HL-60 (cell line): Measurements from ENCODE around the gene BAZ1B.
"Not testable (repeated sequence)": the region's sequence is repeated elsewhere in the genome, so short reads cannot be mapped to it uniquely, and the experiment has no call there.

Source experiments
- DNase-seq, 2 experiments: peaks; one replicate each; pipeline ENCODE4 v3.0.0-alpha.2; 2010 to 2020; ENCODE audit warnings: low read depth in 1 of 2, low spot score in 1 of 2
- H3K27ac ChIP-seq: fragments of 250-450 bp; sonication (Bioruptor Pico); replicated peaks from 2 replicates; pipeline ENCODE4 v1.5.1; 2020; ENCODE audit warnings: mild to moderate bottlenecking, moderate library complexity
- H3K27me3 ChIP-seq: fragments of 250-450 bp; sonication (Bioruptor Pico); 2 replicates; pipeline ENCODE4 v1.5.1; 2021; ENCODE audit warnings: mild to moderate bottlenecking, moderate library complexity; ENCODE audit not compliant: insufficient read depth, poor library complexity, severe bottlenecking
- H3K4me3 ChIP-seq: replicated peaks from 2 replicates; pipeline ENCODE4 v1.5.1; 2011; ENCODE audit warnings: mild to moderate bottlenecking, control low read depth, low read length; ENCODE audit not compliant: insufficient read depth
- GABPA ChIP-seq: IDR thresholded peaks from 2 replicates; pipeline ENCODE4 v1.6.1; 2012; ENCODE audit warnings: low read depth
- POLR2AphosphoS5 ChIP-seq: IDR thresholded peaks from 2 replicates; pipeline ENCODE4 v1.6.1; 2012; ENCODE audit warnings: low read depth
- SPI1 ChIP-seq: IDR thresholded peaks from 2 replicates; pipeline ENCODE4 v1.6.1; 2012; ENCODE audit warnings: low read depth, mild to moderate bottlenecking, borderline replicate concordance
- TF ChIP-seq, protein P1 (sequence below): IDR thresholded peaks from 2 replicates; pipeline ENCODE4 v1.6.1; 2012; ENCODE audit warnings: low read depth; ENCODE audit not compliant: insufficient replicate concordance
- TF ChIP-seq, protein P2 (sequence below): IDR thresholded peaks from one replicate; pipeline ENCODE4 v1.5.1; 2011; ENCODE audit warnings: low read length, control low read depth, inconsistent platforms; ENCODE audit not compliant: insufficient read depth

The BAZ1B gene

DNA sequence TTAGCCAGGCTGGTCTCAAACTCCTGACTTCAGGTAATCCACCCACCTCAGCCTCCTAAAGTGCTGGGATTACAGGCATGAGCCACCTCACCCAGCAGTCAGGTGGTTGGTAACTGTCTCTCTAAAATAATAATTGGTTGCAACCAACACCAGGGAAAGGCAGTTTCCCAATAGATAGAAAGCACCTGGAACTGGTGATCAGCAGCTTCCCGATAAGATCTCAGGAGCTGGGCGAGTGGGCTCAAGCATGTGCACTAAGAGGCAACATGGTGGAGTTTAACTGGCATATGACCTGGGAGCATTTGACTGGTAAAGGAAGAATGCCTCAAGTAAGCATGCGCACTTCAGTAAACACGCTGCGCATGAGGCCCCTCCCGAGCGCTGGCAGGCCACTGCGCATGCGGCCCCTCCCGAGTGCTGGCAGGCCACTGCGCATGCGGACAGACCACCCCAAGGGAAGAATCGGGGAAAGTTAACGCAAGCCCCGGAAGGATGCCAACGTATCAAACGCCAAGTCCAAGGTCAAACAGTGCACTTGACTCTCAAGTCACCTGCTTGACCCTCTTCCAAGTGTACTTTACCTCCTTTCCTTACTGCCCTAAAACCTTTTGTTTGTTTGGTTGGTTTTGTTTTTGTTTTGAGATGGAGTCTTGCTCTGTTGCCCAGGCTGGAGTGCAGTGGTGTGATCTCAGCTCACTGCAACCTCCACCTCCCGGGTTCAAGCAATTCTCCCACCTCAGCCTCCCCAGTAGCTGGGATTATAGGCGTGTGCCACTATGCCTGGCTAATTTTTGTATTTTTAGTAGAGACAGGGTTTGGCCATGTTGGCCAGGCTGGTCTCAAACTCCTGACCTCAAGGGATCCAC lies 122.7 kb downstream of the BAZ1B start:
- H3K27me3 ChIP-seq, H3K27ac ChIP-seq, DNase-seq, H3K4me3 ChIP-seq: not testable (repeated sequence)

DNA sequence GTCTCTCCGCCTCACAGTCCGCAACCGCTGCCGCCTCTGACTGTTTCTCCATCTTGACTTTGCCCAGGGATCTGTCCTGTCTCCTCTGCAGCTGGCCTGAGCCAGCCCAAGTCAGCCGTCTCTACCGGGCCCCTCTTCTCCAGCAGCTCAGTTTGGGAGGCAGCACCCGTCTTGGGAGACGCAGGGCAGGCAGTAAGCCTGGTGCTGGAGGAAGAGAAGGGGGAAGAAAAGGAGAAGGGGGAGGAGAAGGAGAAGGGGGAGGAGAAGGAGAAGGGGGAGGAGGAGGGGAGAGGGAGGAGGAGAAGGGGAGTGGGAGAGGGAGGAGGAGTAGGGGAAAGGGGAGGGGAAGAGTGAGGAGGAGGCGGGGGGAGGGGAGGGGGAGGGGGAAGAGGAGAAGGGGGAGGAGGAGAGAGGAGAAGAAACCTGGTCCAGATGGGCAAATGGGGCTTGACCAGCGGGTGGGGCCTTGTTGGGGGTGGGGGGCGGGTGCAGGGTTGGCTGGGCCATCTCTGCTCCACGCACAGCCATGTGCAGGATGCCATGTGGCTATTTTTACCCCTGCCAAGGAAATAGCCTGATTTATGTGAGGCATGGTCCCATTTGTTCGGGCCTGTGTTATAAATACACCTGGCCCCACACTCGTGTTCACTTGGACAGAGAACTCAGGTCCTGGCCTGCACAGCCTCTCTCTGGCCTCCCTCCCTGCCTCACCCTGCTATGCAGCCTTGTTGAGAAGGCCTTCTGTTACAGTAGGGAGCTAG lies 124.4 kb downstream of the BAZ1B start:
- TF ChIP-seq POLR2AphosphoS5 = no peak
- no peak for TF ChIP-seq SPI1
- TF ChIP-seq, protein P1, sequence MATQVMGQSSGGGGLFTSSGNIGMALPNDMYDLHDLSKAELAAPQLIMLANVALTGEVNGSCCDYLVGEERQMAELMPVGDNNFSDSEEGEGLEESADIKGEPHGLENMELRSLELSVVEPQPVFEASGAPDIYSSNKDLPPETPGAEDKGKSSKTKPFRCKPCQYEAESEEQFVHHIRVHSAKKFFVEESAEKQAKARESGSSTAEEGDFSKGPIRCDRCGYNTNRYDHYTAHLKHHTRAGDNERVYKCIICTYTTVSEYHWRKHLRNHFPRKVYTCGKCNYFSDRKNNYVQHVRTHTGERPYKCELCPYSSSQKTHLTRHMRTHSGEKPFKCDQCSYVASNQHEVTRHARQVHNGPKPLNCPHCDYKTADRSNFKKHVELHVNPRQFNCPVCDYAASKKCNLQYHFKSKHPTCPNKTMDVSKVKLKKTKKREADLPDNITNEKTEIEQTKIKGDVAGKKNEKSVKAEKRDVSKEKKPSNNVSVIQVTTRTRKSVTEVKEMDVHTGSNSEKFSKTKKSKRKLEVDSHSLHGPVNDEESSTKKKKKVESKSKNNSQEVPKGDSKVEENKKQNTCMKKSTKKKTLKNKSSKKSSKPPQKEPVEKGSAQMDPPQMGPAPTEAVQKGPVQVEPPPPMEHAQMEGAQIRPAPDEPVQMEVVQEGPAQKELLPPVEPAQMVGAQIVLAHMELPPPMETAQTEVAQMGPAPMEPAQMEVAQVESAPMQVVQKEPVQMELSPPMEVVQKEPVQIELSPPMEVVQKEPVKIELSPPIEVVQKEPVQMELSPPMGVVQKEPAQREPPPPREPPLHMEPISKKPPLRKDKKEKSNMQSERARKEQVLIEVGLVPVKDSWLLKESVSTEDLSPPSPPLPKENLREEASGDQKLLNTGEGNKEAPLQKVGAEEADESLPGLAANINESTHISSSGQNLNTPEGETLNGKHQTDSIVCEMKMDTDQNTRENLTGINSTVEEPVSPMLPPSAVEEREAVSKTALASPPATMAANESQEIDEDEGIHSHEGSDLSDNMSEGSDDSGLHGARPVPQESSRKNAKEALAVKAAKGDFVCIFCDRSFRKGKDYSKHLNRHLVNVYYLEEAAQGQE = no peak
- TF ChIP-seq, protein P2, sequence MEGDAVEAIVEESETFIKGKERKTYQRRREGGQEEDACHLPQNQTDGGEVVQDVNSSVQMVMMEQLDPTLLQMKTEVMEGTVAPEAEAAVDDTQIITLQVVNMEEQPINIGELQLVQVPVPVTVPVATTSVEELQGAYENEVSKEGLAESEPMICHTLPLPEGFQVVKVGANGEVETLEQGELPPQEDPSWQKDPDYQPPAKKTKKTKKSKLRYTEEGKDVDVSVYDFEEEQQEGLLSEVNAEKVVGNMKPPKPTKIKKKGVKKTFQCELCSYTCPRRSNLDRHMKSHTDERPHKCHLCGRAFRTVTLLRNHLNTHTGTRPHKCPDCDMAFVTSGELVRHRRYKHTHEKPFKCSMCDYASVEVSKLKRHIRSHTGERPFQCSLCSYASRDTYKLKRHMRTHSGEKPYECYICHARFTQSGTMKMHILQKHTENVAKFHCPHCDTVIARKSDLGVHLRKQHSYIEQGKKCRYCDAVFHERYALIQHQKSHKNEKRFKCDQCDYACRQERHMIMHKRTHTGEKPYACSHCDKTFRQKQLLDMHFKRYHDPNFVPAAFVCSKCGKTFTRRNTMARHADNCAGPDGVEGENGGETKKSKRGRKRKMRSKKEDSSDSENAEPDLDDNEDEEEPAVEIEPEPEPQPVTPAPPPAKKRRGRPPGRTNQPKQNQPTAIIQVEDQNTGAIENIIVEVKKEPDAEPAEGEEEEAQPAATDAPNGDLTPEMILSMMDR = no peak
- TF ChIP-seq GABPA = no peak
- Histone ChIP-seq H3K27ac (no peak overlapping the region), H3K4me3 (no peak overlapping the region), H3K27me3 (no peaks in the 10 kb centered on the region)
- no peak for DNase-seq

DNA sequence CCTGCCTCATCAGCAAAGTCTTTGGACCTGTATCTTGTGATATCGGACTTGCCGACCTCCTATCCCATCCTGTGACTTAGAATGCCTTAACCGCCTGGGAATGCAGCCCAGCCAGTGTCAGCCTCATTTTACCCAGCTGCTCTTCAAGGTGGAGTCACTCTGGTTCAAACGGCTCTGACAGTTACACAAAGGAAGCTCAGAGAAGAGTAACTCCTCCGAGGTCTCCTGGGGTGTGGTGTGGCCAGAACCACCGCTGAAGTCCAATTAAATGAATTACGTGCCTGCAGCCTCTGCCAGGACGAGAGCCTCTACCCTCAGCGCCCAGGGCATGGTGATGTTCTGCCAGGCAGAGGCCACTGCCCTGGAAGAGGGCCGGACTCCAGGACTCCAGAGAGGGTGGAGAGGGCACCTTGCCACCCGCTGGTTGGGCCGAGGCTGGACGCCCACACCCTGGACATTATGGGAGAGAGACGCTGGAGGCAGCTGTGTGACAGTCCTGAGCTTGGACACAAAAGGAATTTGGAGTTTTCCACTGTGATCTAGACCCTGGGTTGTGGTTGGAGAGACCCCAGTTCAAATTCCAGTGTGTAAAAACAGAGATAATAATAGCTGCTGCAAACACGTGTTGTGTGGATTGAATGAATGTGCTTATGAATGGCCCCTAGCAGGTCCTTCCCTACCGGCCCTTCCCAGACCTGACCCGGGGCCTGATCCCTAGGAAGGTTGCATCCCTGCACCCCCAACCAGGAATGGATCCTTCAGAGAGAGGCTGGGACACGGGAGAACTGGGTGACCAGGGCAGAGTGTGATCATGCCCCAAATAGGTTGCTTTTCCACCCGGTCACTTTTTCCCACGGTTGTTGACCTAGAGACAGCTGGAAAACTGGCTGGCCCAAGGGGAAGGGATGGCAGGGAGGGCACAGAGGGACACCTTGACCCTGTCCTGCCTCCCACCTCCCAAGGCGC lies 126.3 kb downstream of the BAZ1B start:
- no peak for DNase-seq
- H3K4me3 ChIP-seq = no peak overlapping the region

More for the DNA sequence above, 126.3 kb downstream of the BAZ1B start:
- Histone ChIP-seq H3K27ac (no peak overlapping the region), H3K27me3 (no peaks in the 10 kb centered on the region)
- TF ChIP-seq, protein P2 = no peak
- TF ChIP-seq GABPA (no peak), POLR2AphosphoS5 (no peak), SPI1 (no peak)
- TF ChIP-seq, protein P1 = no peak
